Measurements from ENCODE around the gene ICAM2.
"Not testable (repeated sequence)": the region's sequence is repeated elsewhere in the genome, so short reads cannot be mapped to it uniquely, and the experiment has no call there.

Gene ICAM2

DNA sequence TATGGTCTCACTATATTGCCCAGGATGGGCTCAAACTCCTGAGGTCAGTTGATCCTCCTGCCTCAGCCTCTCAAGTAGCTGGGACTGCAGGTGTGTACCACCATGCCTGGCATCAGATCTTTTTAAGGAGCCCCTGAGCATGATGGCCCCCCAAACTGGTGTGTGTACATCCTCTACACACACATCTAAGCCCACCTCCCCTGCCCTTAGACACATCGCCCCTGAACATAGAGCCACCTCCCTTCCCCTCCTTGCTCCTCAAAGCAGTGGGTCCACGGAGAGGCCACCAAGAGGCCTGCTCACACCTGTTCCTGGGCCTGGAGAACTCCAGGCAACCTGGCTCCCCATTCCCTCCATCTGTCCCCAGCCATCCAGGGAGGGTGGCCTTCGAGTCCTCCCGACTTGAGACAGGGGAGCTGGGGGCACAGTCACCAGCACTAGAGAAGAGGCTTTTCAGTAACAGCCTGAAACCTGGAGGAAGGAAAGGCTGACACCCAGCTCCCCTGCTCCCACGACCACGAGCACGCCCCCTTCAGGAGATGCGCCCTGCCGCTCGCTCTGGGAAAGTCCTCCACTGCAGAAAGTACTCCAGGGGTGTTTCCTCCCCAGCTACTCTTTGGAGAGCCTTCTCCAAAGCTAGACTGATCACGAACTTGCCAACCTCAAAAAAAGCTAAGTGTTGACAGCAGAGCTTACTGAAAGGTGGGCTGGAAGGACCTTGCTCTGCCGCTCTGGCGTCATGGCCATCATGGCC is 34.9 kb downstream of the ICAM2 start:
- in situ Hi-C loops (cut with HindIII; ENCODE audit: low pct_unique_long_range_greater_than_20kb, low sequenced_read_pairs) = no loop called here
- DNase-seq (ENCODE audit: low read depth in 1 of 2, low spot score in 1 of 2) = no peak

DNA sequence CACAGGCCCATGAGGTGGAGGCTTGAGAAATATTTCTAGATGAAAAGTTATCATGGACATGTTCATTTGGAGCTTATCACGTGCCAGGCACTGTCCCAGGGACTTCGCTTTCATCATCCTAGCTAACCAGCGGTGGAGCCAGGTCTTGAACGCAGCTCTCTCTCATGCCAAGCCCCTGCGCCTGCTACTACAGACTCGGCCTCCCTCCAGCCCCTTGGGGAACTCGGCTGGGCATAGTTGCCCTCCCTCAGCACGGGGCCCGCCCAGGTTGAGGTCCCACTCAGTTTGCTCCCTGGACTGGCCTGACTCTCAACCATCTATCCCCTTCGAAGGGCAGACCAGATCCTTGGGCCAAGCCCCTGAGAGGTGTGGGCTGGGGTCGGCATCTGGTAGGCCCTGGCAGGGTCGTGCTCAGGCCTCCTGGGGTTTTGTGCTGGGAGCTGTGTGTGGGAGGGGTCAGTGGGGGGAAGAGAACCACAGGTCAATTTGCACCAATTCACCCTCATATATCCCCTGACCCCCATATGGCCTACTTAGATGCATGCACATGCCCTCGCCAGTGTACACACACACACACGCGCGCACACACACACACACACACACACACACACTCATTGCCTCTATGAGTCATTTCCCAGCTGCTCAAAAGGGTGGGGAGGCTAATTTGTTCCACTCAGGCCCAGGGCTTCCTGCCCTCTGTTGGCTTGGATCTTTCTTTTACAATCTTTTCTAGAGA is 35.6 kb downstream of the ICAM2 start:
- no peak for TF ChIP-seq JUND (IDR thresholded peaks at IDR 0.05; ENCODE audit: low read depth)
- no peak for DNase-seq (ENCODE audit: low read depth in 1 of 2, low spot score in 1 of 2)
- in situ Hi-C loops (cut with HindIII; ENCODE audit: low pct_unique_long_range_greater_than_20kb, low sequenced_read_pairs) = no loop called here

More for the DNA sequence above, 34.9 kb downstream of the ICAM2 start:
- TF ChIP-seq JUND (IDR thresholded peaks at IDR 0.05; ENCODE audit: low read depth) = no peak

DNA sequence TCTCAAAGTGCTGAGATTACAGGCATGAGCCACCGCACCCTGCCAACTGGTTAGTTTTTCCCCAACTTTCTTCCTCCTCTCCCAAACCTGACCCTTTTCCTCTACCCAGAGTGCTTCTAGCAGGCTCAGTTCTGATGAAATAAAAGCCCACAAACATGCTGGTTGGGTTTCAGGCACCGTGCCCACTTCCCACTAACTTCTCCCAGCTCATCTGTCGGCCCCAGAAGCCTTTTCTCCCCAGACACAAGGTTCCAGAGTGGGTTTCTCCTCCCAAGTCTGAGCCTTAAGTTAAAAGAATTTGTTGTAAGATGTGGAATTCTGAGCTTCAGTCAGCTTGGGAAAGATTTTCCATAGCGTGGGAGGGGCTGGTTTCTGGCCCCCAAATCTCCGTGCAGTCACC is 36.2 kb downstream of the ICAM2 start:
- no peak for TF ChIP-seq JUND (IDR thresholded peaks at IDR 0.05; ENCODE audit: low read depth)
- in situ Hi-C loops (cut with HindIII; ENCODE audit: low pct_unique_long_range_greater_than_20kb, low sequenced_read_pairs) = no loop called here
- no peak for DNase-seq (ENCODE audit: low read depth in 1 of 2, low spot score in 1 of 2)

DNA sequence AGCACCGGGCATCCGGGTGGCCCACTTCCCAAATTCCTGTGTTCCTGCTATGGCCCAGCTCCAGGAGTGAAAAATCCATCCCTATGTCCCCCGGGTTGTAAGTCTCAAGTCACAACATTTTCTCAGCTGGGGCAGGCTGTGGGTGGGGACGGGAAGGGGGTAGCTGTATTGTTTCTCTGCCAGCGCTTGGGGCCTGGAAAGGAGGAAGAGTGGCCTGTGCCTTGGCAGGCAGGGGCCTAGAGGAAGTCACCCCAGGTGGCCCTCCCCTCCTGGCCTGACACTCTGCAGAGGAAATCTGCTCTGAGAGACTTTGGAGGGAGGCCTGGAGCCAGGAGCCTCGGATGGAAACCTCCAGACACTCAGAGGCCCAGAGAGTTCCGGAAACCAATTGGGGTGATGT is 37.1 kb downstream of the ICAM2 start:
- no peak for DNase-seq (ENCODE audit: low read depth in 1 of 2, low spot score in 1 of 2)
- no peak for TF ChIP-seq JUND (IDR thresholded peaks at IDR 0.05; ENCODE audit: low read depth)
- in situ Hi-C loops (cut with HindIII; ENCODE audit: low pct_unique_long_range_greater_than_20kb, low sequenced_read_pairs) = no loop called here

DNA sequence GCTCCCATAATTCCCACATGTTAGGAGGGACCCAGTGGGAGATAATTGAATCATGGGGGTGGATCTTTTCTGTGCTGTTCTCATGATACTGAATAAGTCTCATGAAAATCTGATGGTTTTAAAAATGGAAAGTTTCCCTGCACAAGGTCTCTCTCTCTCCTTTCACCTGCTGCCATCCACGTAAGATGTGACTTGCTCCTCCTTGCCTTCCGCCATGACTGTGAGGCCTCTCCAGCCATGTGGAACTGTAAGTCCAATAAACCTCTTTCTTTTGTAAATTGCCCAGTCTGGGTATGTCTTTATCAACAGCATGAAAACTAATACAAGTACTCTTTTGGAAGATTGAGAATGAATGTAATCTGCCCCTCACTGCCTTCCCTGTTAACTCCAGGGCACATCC is 37.8 kb downstream of the ICAM2 start:
- DNase-seq (ENCODE audit: low read depth in 1 of 2, low spot score in 1 of 2); in situ Hi-C loops (cut with HindIII; ENCODE audit: low pct_unique_long_range_greater_than_20kb, low sequenced_read_pairs): not testable (repeated sequence)

DNA sequence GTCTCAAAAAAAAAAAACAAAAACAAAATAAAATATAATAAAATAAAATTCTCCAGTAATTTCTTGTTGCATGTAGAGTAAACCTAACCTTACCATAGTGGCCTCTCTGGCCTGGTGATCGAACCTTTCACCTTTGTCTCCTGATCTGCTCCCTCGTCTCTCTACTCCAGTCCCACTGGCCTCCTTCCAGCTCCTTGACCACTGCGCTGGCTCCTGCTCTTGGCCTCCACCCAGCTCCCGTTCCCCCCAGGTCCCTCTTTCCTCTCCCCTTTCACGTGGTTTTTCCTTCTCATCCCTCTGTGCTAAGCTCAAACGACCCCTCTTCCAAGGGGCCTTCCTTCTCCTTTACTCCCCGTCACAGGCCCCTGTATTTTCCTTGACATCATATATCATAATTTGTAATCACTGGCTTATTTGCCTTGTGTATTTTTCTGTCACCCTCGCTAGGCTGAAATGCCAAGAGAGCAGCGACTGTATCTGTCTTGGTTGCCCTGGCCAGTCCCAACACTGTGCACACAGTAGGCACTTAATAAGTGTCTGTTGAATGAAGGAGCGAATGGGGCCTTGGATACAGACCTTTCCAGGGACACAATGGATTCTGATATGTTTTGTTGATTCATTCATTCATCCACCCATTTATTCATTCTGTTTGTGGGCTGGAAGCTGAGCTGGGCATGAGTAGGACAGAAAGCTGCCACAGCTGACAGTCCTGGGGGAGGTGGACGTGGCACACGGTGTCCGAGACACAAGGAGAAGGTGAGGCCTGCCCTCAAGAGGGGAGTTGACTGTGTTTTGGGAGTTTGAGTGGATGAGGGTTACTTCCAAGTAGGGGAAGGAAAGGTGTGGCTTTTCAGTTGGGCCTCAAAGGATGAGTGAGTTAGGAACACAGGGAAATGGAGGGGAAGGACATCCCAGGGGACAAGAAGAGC is 41.9 kb downstream of the ICAM2 start:
- TF ChIP-seq JUND (IDR thresholded peaks at IDR 0.05; ENCODE audit: low read depth) = no peak
- in situ Hi-C loops (cut with HindIII; ENCODE audit: low pct_unique_long_range_greater_than_20kb, low sequenced_read_pairs) = no loop called here
- no peak for DNase-seq (ENCODE audit: low read depth in 1 of 2, low spot score in 1 of 2)

DNA sequence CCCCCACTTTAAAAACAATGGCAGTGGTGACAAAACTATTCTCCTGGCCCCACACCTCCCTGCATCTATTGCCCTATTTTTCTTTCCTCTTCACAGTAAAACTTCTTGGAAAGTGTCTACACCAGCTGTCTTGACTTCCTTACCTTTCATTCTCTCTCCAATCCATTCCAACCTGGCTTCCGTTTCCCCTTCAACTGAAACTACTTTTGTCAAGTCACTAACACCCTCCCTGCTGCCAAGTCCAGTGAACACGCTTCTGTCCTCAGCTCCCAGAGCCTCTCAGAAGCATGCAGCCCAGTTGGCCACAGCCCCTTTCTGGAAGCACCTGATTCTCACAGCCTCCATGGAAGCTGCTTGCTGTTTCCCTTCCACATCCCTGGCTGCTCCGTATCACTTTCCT is 43.7 kb downstream of the ICAM2 start:
- TF ChIP-seq JUND (IDR thresholded peaks at IDR 0.05; ENCODE audit: low read depth) = no peak
- in situ Hi-C loops (cut with HindIII; ENCODE audit: low pct_unique_long_range_greater_than_20kb, low sequenced_read_pairs) = no loop called here
- no peak for DNase-seq (ENCODE audit: low read depth in 1 of 2, low spot score in 1 of 2)

DNA sequence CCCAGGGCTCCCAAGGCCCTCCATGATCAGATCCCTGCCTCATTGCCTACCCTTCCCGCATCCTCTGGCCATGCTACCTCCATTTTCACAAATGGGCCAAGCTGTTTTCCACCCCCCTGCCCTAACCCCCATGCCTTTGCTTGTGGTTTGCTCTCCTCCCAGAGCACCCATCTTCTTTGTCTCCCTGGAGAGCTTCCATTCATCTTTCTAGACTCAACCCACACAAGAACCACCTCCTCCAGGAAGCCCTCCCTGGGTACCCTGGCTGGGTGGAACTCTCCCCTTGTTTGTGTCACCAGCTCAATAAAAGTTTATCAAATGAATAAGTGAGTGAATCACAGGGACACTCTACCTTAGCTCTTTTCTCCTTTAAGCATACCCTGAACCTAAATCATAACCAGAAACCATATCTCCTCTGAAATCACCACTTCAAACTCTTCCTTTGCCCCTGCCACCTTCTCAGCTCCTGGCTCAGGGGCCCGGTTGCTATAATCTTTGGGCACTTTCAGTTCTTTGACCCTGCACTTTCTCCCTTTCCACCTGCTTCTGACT is 44.8 kb downstream of the ICAM2 start:
- in situ Hi-C loops (cut with HindIII; ENCODE audit: low pct_unique_long_range_greater_than_20kb, low sequenced_read_pairs) = no loop called here
- no peak for DNase-seq (ENCODE audit: low read depth in 1 of 2, low spot score in 1 of 2)
- no peak for TF ChIP-seq JUND (IDR thresholded peaks at IDR 0.05; ENCODE audit: low read depth)

DNA sequence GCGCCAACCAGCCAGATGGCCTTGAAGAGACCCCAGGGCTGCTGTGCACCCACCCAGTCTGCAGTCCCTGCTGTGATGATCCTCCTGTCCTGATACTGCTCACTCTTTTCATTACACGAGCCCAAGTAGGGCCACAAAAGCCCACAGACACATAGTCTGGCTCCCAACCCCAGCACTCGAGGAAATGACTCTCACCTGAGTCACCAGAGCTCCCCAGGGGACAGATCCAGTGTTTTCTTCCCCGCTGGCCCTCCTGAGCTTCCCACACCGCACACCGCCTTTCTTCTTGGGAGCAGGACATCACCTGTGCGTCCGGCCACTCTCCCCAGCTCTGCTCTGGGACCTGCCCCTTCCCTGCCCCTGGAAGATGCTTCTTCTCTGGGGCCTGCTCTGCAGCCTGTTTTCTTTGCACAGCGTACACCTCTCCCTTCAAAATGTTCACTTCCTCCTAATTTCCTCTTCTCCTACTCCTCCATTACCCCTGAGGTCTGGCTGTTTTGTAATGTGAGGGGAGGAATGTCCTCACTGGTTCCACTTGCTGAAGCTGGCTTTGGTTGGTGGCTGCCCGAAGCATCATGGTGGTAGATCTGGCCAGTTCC is 45.7 kb downstream of the ICAM2 start:
- in situ Hi-C loops (cut with HindIII; ENCODE audit: low pct_unique_long_range_greater_than_20kb, low sequenced_read_pairs) = no loop called here
- DNase-seq (ENCODE audit: low read depth in 1 of 2, low spot score in 1 of 2) = no peak
- no peak for TF ChIP-seq JUND (IDR thresholded peaks at IDR 0.05; ENCODE audit: low read depth)

DNA sequence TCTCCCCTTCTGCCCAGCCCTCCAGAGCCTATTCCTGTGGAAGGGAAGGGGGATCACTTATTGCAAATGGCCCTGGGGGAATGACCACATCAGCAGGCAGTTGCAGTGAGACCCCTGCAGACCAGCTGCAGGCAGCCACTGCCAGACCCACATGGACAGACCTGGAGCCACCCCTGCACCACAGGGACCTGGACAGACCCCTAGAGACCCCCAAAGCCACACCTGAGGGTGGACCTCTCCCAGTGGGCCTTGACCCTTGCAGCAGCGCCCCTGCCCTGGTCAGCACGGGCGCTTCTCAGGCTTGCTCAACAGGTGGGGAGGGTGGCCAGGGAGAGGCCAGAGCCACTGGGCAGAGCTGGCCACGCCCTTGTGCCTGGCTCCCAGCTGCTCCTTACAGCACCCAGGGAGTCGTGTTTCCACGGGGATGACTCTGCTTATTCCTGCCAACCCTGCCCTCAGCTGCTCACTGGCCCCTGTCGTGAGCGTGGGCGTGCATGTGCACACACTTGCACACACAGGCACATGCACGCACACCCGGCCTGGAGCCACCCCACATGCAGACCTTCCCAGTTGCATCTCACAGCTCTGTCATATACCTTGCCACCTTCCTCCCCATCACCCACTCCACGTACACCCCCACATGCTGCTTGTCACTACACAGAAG is 46.4 kb downstream of the ICAM2 start:
- no peak for TF ChIP-seq JUND (IDR thresholded peaks at IDR 0.05; ENCODE audit: low read depth)
- in situ Hi-C loops (cut with HindIII; ENCODE audit: low pct_unique_long_range_greater_than_20kb, low sequenced_read_pairs) = no loop called here
- DNase-seq (ENCODE audit: low read depth in 1 of 2, low spot score in 1 of 2) = peak in 1 of 2 experiments; percentile 35

DNA sequence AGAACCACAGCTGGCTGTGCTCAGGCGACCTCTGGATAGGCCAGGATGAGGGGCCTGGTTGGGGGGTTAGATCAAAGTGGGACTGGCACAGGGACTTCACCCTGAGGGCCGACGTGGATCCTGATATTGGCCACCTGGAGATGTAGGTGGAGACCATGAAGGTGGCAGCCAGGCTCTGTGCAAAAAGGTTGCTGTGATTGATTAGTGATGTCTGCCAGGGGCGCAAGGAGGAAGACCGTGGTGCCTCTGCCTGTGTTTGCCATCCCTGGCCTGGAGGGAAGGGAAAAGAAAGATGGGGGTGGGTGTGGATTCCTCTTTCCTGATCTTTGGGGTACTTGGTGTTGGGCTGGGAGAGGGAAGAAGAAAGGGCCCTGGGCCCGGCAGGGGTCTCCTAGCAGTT is 47.2 kb downstream of the ICAM2 start:
- TF ChIP-seq JUND (IDR thresholded peaks at IDR 0.05; ENCODE audit: low read depth) = no peak
- no peak for DNase-seq (ENCODE audit: low read depth in 1 of 2, low spot score in 1 of 2)
- in situ Hi-C loops (cut with HindIII; ENCODE audit: low pct_unique_long_range_greater_than_20kb, low sequenced_read_pairs) = no loop called here

DNA sequence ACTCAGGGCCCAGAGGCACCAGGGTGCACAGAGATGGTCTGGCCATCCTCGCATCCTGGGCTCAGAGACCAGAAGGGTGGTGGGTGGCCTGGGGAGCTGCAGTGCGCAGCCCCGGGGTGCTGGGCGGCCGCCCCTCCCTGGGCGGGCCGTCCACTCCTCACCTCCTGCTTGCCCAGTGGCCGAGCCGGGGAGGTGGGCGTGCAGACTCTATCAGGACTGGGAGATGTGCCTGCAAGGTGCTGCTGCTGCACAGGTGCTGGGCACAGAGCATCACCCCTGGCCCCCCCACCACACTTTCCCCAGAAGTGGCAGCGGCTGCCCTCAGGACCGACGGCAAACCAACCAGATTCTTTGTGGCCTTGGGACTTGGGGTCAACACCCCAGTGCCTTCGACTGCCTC is 47.6 kb downstream of the ICAM2 start, which contains the start of gene SCN4A:
Gene SCN4A, minus strand, starts transcription at position 123 of the 400 bp plus-strand sequence. Its CDS starts 77 bp downstream, at position 46.
- TF ChIP-seq JUND (IDR thresholded peaks at IDR 0.05; ENCODE audit: low read depth) = no peak
- in situ Hi-C loops (cut with HindIII; ENCODE audit: low pct_unique_long_range_greater_than_20kb, low sequenced_read_pairs) = no loop called here
- DNase-seq (ENCODE audit: low read depth in 1 of 2, low spot score in 1 of 2) = no peak
